ENCODE results near the gene BIN1.
A peak's percentile ranks its signal among the peaks of the same experiment; 100 is the strongest.
"Not testable (repeated sequence)": the region's sequence is repeated elsewhere in the genome, so short reads cannot be mapped to it uniquely, and the experiment has no call there.

BIN1 gene

DNA sequence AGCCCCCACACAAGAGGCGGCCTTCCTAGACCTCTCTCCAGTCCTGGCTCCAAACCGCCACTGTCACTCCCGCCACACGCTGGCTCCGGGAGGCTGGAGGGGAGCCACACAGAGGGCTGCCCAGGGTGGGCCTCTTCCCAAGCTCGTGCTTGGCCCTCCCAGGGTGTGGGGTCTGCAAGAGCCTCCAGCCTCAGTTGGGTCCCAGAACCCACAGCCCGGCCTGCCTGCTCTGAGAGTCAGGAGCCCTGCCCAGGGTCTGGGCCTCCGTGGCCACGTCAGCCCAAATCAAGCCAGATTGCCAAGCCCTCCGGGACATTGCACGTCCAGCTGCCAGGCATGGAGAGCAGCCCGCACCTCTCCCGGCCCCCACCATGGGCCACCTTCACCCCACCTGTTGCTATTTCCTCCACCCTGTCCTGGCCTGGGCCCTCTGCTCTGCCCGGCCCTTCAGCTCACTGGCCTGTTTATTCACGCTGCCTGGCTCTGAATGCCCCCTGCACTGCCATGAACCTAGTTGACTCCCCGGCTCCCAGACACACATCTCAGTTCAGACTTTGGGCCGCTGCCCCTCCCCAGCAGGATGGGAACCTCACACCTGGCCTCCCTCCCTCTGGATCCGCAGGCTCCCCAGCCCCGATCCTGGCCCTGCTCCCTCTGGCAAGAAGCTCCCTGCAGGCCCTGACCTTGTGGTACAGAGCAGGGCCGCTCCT lies 61.0 kb downstream of the BIN1 start:
- DNase-seq, result no peak

DNA sequence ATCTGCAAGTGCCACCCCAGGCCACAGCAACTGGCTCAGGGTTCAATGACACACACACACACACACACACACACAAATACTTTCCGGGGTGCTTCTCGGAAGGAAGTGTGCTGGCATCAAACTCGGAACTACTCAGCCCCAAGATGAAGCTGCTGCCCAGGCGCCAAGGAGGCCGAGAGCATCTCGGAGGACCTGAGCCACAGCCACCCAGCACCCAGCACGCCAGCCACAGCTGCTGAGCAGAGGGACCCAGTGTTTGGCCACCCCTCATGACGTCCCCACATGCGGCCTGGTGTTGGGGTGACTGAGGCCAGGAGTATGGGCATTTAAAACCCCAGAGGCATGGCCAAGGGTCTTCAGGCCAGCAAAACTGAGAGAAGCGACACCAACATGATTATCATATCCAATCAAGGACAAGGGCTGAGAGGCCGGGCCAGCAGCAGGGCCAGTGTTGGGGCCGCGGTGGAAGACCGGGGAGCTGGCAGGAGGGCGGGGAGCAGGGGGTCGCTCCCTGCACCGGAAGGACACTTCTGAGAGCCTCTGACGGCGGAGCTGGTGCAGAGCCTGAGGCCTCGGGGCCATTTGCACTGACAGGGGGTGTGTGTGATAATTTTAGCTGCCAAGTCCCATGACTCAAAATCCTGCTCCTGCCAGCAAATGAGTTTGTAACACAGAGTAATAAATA lies 61.8 kb downstream of the BIN1 start:
- DNase-seq, result no peak

DNA sequence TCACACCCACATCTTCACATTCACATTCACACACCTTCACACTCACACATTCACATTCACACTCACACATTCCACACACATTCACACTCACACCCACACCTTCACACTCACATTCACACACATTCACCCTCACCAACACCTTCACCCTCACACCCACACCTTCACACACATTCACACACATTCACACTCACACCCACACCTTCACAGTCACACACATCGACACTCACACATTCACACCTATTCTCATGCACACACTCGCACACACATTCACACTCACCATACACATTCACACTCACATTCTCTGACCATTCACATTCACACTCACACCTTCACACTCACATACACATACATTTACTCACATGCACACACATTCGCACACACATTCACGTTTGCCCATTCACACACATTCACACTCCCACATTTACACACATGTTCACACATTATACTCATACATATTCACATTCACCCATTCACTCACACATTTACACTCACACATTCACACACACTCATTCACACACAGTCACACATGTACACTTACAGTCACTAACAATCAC lies 62.7 kb downstream of the BIN1 start:
- no peak for DNase-seq

DNA sequence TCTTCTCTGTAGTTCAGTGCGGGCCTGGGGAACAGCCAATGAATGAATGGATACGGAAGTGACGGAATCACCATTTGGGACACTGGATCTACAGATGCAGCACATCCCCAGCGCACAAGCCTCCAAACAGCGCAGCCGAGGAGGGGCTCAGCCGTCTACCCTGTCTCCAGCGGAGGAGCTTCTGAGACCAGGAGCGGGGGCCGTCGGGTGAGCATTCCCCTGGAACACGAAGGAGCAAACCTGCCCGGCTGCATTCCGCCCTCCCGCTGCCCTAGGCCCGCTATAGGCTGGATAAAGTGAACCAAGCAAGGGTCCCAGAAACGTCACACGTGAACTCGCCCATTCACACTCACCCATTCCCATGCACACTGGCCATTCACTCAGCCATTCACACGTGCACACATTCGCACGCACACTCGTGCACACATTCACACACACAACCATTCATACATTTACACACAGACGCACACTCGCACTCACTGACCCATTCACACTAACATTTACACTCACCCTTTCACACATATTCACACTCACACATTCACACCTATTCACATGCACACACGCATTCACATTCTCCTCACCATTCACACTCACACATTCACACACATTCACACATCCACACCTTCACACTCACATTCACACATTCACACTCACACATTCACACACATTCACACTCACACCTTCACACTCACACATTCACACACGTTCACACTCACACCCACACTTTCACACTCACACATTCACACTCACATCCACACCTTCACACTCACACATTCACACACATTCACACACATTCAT lies 63.4 kb downstream of the BIN1 start:
- no peak for DNase-seq

DNA sequence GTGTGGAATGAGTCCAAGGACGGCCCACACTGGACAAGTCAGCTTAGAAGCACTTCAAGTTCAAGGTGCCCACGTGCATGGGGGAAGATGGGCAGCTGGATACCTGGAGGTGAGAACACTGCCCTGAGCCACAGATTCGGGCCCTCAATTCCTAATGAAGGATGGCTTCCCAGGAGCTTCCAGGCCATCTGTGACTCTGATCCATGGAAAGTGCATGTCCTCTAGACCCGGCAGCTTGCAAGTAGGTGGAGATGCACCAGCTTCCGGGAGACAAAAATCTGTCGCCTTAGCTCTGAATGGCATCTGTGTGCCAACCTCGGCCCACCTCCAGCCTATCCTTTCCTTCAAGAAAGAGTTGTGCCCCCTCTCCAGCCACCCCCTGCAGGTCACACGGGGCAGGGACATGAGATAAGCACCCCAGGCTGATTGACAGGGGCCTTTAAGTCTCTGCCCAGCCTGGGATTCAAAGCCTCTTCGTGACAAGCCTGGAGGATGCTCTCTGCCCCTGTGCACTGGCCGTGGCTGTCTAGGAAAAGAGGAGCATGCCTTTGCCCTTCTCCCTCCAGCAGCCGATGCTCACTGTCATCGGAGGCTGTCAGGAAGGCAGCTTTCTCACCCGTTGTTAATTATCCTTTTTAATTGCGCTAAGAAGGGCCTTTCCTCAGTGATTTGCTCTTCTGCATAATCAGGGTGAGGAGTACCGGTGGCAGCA lies 65.5 kb downstream of the BIN1 start:
- no peak for DNase-seq

DNA sequence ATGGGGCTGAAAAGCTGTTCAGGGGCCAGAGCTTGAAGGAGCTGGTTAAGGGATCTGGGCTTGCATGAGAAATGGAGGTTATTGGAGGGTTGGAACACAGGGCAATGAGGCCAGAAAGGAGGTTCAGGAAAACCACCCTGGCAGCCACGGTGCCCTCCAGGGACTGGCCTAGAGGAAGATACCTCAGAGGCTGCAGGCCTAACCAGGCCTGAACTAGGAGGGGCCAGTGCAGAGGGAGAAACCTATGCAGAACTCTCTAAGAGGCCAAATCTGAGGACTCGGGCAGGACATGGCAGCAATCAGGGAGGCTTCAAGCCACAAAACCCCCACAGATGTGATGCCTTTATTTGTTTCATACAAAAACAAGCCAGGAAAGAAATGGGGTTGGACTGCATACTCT lies 66.8 kb downstream of the BIN1 start:
- no peak for DNase-seq

DNA sequence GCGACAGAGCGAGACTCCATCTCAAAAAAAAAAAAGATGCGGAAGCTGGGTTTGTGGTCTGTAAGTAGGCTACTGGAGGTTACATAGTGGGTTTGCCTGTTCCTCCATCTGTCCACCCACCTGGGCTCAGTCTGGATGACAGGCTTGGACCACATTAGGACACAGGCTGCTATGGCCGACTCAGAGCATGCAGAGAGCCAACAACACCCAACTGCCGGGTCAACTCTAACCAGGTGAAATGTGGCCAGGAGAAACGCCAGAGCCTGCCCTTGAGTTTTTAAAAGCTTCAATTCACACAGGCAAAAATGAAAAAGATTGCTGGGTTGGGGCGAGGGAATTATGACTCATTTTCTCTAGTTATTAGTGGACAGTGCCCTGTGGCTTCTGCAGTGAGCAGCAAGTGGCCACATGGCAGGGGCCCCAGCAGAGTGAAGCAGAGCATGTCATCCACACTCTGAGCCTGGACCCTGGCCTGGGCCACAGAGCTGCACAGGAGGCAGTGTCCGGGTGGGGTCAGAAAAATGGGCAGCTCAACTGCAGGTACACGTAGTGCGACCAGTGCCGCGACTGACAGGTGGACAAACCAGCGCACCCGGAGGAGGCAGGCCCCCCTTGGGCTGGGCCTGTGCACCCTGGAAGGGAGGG lies 67.4 kb downstream of the BIN1 start:
- no peak for DNase-seq

DNA sequence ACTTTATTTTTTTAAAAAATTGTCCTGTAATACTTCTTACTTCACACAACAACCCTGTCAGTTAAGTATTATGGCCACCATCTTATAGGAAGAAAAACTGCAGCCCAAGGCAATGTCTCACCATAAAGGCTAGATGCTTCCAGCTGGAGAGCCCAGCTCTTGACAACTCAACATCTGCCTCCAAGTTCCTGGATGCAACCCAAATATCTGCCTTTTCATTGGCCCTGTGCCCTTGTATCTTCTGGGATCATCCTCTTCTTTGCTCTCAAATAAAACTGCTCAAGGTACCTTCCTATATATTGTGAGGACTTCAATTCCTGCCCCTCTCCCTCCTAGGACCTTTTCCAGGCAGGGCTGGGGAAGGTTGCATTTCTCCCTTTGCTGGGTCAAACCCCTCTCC lies 69.5 kb downstream of the BIN1 start:
- DNase-seq, result no peak

DNA sequence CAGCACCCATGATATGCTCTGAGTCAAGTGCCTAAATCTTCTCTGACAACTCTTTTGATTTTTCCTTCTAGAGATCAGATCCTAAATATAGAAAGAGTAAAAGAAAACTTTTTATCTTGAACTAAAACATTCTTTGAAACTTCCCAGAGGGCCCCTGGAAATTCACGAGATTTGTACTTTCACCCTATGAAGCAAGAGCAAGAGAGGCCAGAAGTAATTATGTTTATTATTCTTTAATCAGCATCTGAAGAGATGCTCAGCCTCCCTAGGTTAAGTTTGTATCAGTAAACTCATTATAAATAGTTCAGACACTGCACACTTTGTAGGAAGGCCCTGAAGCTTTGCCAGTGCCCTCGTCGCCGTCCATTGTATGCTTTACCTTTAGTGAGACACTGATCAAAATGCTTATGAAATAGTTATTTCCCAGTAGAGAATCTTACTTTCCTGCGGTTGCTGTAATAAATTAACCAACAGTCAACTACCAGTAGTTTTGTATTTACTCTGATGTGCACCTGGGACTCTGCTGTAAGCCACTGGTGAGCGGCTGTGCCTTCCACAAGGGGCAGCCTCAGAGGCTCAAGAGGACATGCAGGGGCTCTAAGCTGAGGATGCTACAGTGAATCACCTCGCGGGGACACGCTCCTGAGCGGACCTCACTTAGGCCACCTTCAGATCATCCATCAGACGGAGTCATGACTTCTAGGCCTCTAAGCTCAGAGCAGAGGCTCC lies 71.9 kb downstream of the BIN1 start:
- DNase-seq, result no peak

DNA sequence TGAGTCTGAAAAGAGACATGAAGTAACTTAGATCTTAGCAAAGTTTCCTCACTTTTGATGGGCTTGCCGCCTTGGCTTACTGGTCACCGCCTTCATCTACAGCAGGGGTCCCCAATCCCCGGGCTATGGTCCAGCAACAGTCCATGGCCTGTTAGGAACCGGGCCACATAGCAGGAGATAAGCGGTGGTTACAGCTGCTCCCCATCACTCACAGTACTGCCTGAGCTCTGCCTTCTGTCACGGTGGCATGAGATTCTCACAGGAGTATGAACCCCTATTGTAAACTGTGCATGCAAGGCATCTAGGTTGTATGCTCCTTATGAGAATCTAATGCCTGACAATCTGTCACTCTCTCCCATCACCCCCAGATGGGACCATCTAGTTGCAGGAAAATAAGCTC lies 72.9 kb downstream of the BIN1 start:
- no peak for DNase-seq

DNA sequence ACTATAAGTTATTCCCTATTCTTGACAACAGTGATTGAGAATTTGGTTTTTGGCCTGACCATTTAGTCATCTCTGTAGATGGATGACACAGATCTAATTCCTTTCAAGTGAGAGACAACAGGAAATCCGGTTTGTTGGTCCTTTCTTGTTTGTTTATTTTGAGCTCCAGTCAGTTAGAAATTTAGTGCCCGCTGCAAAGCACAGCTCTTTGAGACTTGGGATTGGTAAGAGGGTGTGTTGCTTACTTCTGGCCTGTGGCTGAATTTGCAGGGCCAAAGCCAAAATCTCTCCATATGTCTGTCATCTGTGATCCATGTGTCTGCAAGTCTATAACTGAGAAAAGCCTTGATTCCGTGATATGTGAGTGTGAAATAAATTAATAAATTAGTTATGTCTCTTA lies 74.3 kb downstream of the BIN1 start:
- no peak for DNase-seq

DNA sequence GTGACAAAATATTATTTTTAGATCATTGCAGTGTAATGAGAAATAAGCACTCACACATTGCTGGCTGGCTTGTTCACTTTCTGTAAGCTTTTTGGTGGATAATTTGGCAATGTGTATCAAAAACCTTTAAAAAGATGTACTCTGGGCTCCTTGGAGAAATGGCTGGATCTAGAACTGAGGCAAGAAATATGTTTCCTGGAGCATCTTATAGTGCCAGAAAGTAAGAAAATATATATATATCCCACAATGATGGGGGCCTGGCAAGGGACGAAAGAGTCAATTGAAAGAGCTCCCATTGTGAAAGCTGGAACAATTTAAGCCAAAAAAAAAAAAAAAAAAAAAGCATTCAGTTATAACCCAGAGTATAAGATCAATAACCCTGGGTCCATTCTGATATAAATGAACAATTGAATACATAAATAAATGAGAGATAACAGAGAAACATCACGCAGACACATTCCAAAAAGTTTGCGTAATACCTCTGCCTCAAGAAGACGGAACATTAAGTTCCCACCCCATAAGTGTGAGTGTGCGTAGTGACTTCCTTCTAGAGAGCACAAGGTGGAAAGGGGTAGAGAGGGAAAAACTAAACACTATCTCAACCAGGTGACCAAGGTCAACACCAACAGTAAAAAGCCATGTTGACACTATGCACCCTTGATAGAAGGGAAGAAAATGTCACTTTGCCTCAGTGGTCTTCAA lies 77.5 kb downstream of the BIN1 start:
- no peak for DNase-seq

DNA sequence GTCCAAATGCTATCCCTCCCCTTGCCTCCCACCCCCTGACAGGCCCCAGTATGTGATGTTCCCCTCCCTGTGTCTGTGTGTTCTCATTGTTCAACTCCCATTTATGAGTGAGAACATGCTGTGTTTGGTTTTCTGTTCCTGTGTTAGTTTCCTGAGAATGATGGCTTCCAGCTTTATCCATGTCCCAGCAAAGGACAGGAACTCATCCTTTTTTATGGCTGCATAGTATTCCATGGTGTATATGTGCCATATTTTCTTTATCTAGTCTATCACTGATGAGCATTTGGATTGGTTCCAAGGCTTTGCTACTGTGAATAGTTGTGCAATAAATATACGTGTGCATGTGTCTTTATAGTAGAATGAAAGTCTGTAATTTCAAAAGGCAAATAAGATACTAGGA lies 78.2 kb downstream of the BIN1 start:
- not testable (repeated sequence) for DNase-seq

DNA sequence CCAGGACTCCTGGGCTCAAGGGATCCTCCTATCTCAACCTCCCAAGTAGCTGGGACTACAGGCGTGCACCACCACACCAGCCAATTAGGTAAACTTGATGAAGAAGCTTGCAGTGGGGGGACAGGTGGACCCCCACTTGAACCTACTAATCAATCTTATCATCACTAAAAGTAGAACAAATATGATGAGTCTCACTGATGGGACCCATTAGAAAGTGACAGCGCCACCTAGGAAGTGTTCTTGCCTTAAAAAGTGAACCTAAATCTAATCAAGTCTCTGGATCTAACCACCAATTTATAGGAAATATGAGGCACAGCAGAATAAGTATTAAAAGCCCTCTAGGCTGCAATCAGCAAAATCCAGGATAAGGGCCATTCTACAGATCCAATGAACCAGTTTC lies 79.2 kb downstream of the BIN1 start:
- no peak for DNase-seq

DNA sequence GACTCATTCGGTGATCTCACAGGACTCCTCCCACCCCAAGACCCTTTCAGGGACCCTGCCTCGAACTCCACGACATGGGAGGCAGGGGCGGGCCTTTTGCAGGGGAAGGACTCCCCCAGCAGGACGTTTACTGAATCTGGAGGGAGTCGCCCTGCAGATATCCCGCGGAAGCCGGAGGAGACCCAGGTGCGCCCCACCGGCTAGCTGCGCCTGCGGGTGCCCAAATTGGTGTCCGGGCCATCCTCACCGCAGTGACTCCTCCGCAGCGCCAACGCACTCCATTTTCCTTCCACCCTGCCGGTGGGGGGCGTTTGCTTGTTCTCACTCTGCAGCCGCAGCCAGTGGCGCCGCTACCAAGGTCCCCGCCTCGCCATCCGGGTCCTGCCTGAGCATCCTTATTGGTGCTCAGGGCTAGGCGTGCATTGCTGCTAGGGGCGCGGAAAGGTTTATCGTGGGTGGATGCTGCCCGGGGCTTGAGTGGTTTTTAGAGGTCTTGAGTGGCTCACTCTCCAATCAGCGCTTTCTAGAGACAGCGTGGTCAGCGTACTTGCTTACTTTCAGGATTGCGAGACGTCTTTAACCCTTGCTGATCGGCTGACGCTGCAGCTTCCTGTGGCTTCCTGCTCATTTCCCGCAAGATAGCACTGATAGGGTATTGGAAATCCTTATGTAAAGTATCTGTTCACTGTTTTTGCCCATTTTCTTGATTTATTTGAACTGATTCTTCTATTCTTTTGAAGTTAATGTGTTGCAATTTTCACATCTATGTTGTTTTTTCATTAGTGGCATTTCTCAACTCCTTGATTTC lies 81.4 kb downstream of the BIN1 start:
- DNase-seq, result peak; percentile 80

DNA sequence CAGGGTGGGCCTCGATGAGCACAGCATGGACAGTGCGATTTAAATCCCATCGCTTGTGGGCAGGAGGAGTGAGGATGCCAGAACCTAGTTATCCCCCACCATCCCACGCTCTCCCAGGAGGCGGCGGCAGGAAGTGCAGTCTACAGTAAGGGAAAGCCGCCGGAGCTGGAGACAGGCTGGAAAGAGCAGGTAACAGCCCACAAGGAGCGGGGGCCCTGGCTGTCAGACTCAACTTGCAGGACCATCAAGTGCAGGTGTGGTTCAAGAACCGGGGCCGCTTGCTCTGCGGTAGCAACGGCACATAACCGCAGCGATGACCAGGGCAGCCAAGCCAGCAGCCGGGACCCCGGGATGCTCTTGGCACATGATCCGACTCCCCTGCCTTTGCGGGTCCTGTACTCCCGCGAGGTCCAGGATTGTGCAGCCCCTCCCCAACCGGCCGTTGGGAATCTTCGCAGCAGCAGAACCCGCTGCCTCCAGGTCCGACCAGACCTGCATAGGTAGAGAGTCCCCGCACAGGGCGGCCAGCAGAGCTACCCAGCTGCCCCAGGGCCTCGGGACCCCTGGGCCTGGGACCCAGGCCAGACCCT lies 82.1 kb downstream of the BIN1 start:
- peak; percentile 42 for DNase-seq

DNA sequence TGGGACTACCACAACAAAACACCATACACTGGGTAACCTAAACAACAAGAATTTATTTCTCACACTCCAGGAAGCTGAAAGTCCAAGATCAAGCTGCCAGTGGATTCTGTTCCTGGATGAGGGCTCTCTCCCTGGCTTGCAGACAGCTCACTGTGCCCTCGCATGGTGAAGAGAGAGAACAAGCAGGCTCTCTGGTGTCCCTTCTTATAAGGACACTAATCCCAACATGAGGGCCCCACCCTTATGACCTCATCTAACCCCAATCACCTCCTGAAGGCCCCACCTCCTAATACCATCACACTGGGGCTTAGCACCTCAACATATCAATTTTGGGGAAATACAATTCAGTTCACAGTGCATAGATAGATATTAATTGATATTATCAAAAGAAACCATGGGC lies 83.5 kb downstream of the BIN1 start:
- no peak for DNase-seq

DNA sequence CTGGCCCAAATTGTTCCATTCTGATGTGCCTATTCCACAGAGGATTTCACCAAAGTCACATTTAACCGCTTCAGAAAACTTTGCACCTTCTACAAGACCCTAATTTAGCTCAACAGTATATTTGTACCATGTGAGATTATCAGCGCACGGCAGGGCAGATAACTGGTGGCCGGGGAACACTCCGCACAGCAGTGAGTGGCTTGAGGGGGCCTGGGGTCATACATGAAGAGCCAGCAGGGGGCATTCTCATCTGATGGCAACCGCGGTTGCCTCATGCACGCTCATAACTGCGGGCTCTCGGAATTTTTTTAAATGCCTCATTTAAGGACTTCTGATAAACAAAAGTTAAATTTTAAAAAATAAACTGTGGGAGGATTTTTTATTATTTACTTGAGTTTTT lies 84.1 kb downstream of the BIN1 start:
- DNase-seq, result no peak

DNA sequence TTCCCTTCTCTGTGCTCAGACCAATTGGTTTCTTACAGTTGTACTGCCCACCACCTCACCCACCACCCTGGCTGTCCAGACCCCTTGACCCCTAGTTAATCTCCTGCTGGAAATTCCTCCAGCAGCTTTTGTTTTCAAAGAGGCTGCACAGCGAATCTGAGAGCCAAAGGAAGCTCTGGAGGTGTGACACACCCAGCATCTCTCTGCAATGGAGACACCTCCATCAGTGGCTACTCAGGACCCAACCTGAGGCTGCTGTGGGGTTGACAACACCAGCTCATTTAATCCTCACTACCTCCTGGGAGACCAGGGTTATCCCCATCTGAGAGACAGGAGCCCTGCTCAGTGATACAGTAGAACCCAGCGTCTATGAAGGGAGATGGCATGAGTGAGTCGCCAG lies 86.4 kb downstream of the BIN1 start:
- no peak for DNase-seq

DNA sequence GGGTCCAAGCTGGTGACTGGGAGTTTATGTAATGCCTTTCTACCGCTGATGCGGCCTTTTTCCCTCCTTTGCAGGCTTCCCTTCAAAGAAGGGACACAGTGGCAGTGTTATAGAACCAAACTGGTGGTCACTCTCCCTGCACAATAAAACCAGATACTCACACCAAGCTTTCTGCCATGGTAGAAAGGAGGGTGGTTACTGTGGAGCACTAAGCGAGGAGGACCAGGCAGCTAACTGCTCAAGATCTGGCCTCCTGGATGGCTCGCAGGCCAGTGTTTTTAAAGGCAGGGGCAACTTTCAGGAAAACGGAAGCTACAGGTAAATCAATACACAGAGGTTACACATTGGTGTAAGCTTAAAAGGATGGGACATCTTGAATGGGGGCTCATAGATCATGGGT lies 89.4 kb downstream of the BIN1 start:
- DNase-seq, result no peak
